ENCODE data around the gene MANBA. TPM values are rescaled to one million over a fixed set of nuclear protein-coding genes. Genes with fewer than 3 reads are reported as not detected.

The MANBA gene
- total RNA-seq, 1 donor from 2014 or later, result 8.0 TPM

DNA sequence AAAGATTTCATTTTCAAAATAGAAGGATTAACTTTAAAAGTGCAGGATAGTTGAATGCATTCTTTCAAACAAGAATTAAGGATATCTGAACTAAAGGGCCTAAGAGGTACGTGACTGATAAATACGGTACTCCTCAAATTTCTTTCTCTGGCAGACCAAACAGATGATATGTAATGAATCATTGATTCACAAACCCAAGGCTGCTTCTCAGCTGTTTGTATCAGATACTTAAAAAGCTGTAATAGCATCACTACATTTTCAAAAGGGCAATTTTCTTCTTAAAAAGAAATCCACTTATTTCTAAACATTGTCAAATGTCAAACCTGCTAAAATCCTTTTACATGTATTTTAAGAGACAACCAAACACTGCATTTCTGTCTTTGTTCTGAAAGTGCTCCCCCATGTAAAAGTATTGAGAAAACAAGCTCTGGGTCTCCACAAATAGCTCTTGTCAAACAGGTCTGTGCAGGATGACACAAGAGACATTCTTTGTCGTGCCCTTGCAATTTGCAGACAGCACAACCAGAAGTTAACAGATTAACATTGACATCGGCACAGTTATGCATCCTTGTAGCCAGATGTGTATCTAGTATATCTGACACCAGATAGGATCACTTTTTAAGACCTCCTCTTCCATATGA, 82.0 kb downstream of the MANBA start:
- no peak for DNase-seq (ENCODE audit: low spot score)
- Mint-ChIP-seq H3K36me3 (ENCODE audit: low read depth) (no peaks in the 10 kb centered on the region), H3K4me1 (ENCODE audit: low read depth) (no peaks in the 10 kb centered on the region), H3K27me3 (ENCODE audit: insufficient read depth) (no peaks in the 10 kb centered on the region), H3K9me3 (no peaks in the 10 kb centered on the region), H3K4me3 (no peak overlapping the region), H3K27ac (no peak overlapping the region)
- intact Hi-C loops (cut with micrococcal nuclease), result no loop called here

GRCh38 chr4:102678107-102678506, 82.7 kb downstream of the MANBA start:
- Mint-ChIP-seq H3K36me3 (ENCODE audit: low read depth) (no peaks in the 10 kb centered on the region), H3K27ac (no peak overlapping the region), H3K4me1 (ENCODE audit: low read depth) (no peaks in the 10 kb centered on the region), H3K4me3 (no peak overlapping the region), H3K27me3 (ENCODE audit: insufficient read depth) (no peaks in the 10 kb centered on the region), H3K9me3 (no peaks in the 10 kb centered on the region)
- intact Hi-C loops (cut with micrococcal nuclease), result no loop called here
- no peak for DNase-seq (ENCODE audit: low spot score)

GRCh38 chr4:102675141-102675540, 85.6 kb downstream of the MANBA start:
- Mint-ChIP-seq H3K4me1 (ENCODE audit: low read depth) (no peaks in the 10 kb centered on the region), H3K9me3 (no peaks in the 10 kb centered on the region), H3K27me3 (ENCODE audit: insufficient read depth) (no peaks in the 10 kb centered on the region), H3K36me3 (ENCODE audit: low read depth) (peaks cover 1% of the 10 kb centered on the region), H3K27ac (no peak overlapping the region), H3K4me3 (no peak overlapping the region)
- intact Hi-C loops (cut with micrococcal nuclease), result no loop called here
- DNase-seq (ENCODE audit: low spot score), result no peak

DNA sequence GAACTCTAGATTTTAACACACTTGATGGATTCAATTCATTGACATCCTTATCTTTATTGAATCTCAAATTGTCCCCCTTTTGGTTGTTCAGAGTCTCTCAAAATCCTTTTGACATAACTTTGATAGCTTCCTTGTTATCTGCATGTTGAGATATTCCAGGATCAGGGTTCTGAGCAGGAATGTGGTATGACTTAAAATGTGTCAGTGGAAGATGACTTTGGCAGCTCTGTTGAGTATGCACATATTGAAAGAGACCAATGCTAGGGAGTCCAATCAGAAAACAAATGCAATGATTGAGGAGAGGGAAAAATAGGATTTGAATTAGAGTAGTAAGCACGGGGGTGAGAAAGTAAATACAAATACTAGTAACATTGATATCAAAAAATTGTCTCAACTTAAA, 93.8 kb downstream of the MANBA start:
- Mint-ChIP-seq H3K27me3 (ENCODE audit: insufficient read depth) (no peaks in the 10 kb centered on the region), H3K4me1 (ENCODE audit: low read depth) (no peaks in the 10 kb centered on the region), H3K27ac (no peak overlapping the region), H3K4me3 (no peak overlapping the region), H3K36me3 (ENCODE audit: low read depth) (peaks cover 17% of the 10 kb centered on the region), H3K9me3 (no peaks in the 10 kb centered on the region)
- intact Hi-C loops (cut with micrococcal nuclease), result no loop called here
- no peak for DNase-seq (ENCODE audit: low spot score)

DNA sequence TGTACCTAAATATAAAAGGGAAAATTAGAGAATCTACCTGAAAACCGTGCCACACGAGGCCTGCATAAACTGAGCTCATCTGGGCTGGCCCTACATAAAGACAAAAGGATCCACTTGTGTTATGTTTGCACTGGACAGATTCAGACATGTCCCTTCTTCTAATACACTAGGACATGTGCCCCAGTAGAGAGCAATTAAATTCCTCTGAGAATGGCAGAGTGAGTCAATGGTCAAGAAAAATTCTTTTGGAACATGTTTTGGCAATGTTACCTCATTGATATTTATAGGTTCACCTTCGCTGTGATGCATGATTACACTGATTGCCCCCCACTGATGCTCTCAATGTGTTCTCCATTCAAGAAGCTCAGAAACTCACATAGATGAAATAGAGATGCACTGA, 95.2 kb downstream of the MANBA start:
- H3K36me3 Mint-ChIP-seq (ENCODE audit: low read depth), result peaks cover 16% of the 10 kb centered on the region
- no peaks in the 10 kb centered on the region for H3K9me3 Mint-ChIP-seq
- intact Hi-C loops (cut with micrococcal nuclease), result no loop called here
- DNase-seq (ENCODE audit: low spot score), result no peak
- no peaks in the 10 kb centered on the region for H3K4me1 Mint-ChIP-seq (ENCODE audit: low read depth)
- no peaks in the 10 kb centered on the region for H3K27me3 Mint-ChIP-seq (ENCODE audit: insufficient read depth)
- H3K4me3 Mint-ChIP-seq, result no peak overlapping the region
- no peak overlapping the region for H3K27ac Mint-ChIP-seq

GRCh38 chr4:102663073-102663472, 97.7 kb downstream of the MANBA start:
- Mint-ChIP-seq H3K27me3 (ENCODE audit: insufficient read depth) (no peaks in the 10 kb centered on the region), H3K36me3 (ENCODE audit: low read depth) (peaks cover 12% of the 10 kb centered on the region), H3K27ac (no peak overlapping the region), H3K4me1 (ENCODE audit: low read depth) (no peaks in the 10 kb centered on the region), H3K9me3 (no peaks in the 10 kb centered on the region), H3K4me3 (no peak overlapping the region)
- intact Hi-C loops (cut with micrococcal nuclease), result no loop called here
- no peak for DNase-seq (ENCODE audit: low spot score)

DNA sequence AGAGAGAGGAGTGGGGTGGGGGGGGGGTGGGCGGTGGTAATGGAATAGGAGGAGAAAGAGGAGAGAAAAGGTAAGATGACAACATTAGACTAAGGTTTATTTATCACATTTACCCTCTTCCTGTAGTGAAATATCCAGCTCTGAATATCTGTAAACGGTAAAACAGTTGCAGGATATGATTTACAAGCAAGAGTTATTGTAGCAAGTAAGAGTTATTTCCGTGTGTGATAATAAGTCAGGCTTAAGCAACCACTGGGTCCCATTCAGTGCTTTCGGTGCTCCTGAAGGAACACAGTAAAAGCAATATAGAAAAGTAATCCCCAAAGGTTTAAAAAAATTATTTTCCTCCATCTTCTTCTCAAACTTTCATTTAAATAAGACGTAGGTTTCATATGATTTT, 103.6 kb downstream of the MANBA start:
- Mint-ChIP-seq H3K36me3 (ENCODE audit: low read depth) (peaks cover 2% of the 10 kb centered on the region), H3K9me3 (no peaks in the 10 kb centered on the region), H3K4me3 (no peak overlapping the region), H3K4me1 (ENCODE audit: low read depth) (no peaks in the 10 kb centered on the region), H3K27ac (no peak overlapping the region), H3K27me3 (ENCODE audit: insufficient read depth) (no peaks in the 10 kb centered on the region)
- DNase-seq (ENCODE audit: low spot score), result no peak
- intact Hi-C loops (cut with micrococcal nuclease), result no loop called here

DNA sequence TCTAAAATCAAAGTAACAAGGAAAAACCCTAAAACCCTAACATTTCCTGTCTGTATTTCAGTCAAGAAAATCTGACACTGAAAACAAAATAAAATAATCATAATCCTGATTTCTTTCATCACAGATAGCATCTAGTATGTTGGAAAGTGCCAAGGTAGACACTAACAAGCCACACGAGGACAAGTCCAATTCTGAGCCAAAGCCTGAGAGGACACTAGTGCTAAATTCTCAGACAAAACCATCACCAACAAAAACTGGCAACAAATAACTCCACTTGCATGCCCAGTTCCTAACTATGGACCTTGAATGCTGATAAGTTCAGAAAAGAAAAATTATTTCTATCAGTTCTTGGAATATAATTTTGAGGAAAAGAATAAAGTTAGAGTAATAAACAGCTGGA, 113.7 kb downstream of the MANBA start:
- intact Hi-C loops (cut with micrococcal nuclease), result no loop called here
- Mint-ChIP-seq H3K4me1 (ENCODE audit: low read depth) (no peaks in the 10 kb centered on the region), H3K27me3 (ENCODE audit: insufficient read depth) (no peaks in the 10 kb centered on the region), H3K36me3 (ENCODE audit: low read depth) (peaks cover 22% of the 10 kb centered on the region), H3K9me3 (no peaks in the 10 kb centered on the region), H3K27ac (no peak overlapping the region), H3K4me3 (no peak overlapping the region)
- no peak for DNase-seq (ENCODE audit: low spot score)

DNA sequence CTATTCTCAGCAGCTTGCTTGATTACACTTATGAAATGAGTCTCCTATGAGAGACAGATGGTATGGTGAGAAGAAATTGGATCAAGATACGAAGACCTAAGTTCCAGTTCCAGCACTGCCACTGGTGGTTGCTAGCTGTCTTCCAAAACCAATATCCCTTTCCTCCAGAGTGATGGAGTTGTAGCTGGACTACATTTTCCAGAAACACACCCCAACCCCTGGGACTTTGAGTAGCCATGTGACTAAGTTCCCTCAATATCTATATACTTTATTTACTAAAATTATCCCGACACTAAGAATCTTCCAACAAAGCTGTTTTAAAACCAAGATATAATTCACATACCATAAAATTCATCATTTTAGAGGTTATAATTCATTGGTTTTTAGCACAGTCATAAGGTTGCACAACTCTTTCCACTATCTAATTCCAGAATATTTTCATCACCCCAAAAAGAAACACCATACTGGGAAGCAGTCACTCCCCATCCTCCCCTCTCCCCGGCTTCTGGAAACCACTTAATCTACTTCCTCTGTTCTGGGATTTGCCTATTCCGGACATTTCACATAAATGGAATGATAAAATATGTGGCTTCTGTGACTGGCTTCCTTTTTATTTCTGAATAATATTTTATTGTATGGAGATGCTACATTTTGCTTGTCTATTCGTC, 118.0 kb downstream of the MANBA start:
- Mint-ChIP-seq H3K36me3 (ENCODE audit: low read depth) (peaks cover 17% of the 10 kb centered on the region), H3K27ac (no peak overlapping the region), H3K4me1 (ENCODE audit: low read depth) (peaks cover 8% of the 10 kb centered on the region), H3K27me3 (ENCODE audit: insufficient read depth) (no peaks in the 10 kb centered on the region), H3K4me3 (no peak overlapping the region), H3K9me3 (no peaks in the 10 kb centered on the region)
- intact Hi-C loops (cut with micrococcal nuclease), result no loop called here
- DNase-seq (ENCODE audit: low spot score), result no peak

DNA sequence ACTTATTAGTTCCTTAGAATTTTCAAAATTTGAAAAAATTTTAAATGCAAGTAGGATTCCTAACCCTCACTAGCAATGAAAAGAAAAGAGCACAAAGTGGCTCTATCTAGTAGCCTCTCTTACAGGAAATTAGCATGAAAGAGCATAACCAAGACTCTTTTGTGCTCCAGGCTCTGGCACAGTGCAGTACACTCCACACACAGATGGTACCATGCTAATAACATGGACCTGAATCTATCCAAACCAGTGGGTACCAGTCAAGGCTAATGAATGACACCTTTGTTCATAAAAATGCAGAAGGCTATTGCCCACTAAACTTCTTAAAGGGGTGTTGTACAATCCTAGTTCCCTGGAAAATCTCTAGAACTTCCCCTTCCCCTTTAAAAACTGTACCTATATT, 119.0 kb downstream of the MANBA start:
- peaks cover 8% of the 10 kb centered on the region for H3K4me1 Mint-ChIP-seq (ENCODE audit: low read depth)
- H3K27me3 Mint-ChIP-seq (ENCODE audit: insufficient read depth), result no peaks in the 10 kb centered on the region
- no peak overlapping the region for H3K4me3 Mint-ChIP-seq
- intact Hi-C loops (cut with micrococcal nuclease), result no loop called here
- H3K9me3 Mint-ChIP-seq, result no peaks in the 10 kb centered on the region
- H3K27ac Mint-ChIP-seq, result no peak overlapping the region
- no peak for DNase-seq (ENCODE audit: low spot score)
- H3K36me3 Mint-ChIP-seq (ENCODE audit: low read depth), result peaks cover 22% of the 10 kb centered on the region

DNA sequence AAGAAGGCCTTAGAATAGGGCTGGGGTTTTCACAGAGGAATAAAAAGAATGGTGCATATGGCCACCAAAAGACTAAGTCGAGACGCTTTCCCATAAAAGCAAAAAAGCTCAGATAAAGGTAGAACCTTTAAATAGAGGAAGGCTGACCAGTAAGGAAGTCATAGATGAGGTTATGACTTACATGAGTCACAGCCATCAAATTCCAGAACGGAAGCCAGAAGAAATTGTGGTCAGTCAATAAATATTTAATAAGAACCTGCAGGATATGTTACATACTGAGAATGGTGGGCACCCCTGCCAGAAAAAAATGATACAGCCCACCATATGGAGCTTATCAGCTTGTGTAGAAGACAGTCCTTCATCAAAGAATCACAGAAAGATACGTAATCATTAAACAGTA, 120.1 kb downstream of the MANBA start:
- H3K27ac Mint-ChIP-seq, result no peak overlapping the region
- no peaks in the 10 kb centered on the region for H3K27me3 Mint-ChIP-seq (ENCODE audit: insufficient read depth)
- no peaks in the 10 kb centered on the region for H3K9me3 Mint-ChIP-seq
- no peak overlapping the region for H3K4me3 Mint-ChIP-seq
- H3K36me3 Mint-ChIP-seq (ENCODE audit: low read depth), result peaks cover 21% of the 10 kb centered on the region
- intact Hi-C loops (cut with micrococcal nuclease), result no loop called here
- peaks cover 8% of the 10 kb centered on the region for H3K4me1 Mint-ChIP-seq (ENCODE audit: low read depth)
- no peak for DNase-seq (ENCODE audit: low spot score)

- Mint-ChIP-seq H3K36me3 (ENCODE audit: low read depth) (peaks cover 22% of the 10 kb centered on the region), H3K4me3 (peak overlapping the region; percentile 79), H3K27ac (peak overlapping the region; percentile 8), H3K27me3 (ENCODE audit: insufficient read depth) (no peaks in the 10 kb centered on the region), H3K4me1 (ENCODE audit: low read depth) (peaks cover 8% of the 10 kb centered on the region), H3K9me3 (no peaks in the 10 kb centered on the region)
- no peak for DNase-seq (ENCODE audit: low spot score)
- intact Hi-C loops (cut with micrococcal nuclease), result no loop called here
Measured at GRCh38 chr4:102639598-102639997, 121.2 kb downstream of the MANBA start.

- intact Hi-C loops (cut with micrococcal nuclease), result no loop called here
Measured at GRCh38 chr4:102638621-102639020, 122.1 kb downstream of the MANBA start.

GRCh38 chr4:102637391-102637790, 123.4 kb downstream of the MANBA start:
- Mint-ChIP-seq H3K9me3 (no peaks in the 10 kb centered on the region), H3K27me3 (ENCODE audit: insufficient read depth) (no peaks in the 10 kb centered on the region)
- intact Hi-C loops (cut with micrococcal nuclease), result no loop called here

More at GRCh38 chr4:102638621-102639020, 122.1 kb downstream of the MANBA start:
- no peaks in the 10 kb centered on the region for H3K9me3 Mint-ChIP-seq
- peaks cover 22% of the 10 kb centered on the region for H3K36me3 Mint-ChIP-seq (ENCODE audit: low read depth)
- no peak overlapping the region for H3K4me3 Mint-ChIP-seq
- H3K27ac Mint-ChIP-seq, result no peak overlapping the region
- H3K27me3 Mint-ChIP-seq (ENCODE audit: insufficient read depth), result no peaks in the 10 kb centered on the region
- no peak for DNase-seq (ENCODE audit: low spot score)
- H3K4me1 Mint-ChIP-seq (ENCODE audit: low read depth), result peaks cover 8% of the 10 kb centered on the region

More at GRCh38 chr4:102637391-102637790, 123.4 kb downstream of the MANBA start:
- H3K4me1 Mint-ChIP-seq (ENCODE audit: low read depth), result peaks cover 8% of the 10 kb centered on the region
- H3K36me3 Mint-ChIP-seq (ENCODE audit: low read depth), result peaks cover 22% of the 10 kb centered on the region
- H3K27ac Mint-ChIP-seq, result no peak overlapping the region
- no peak overlapping the region for H3K4me3 Mint-ChIP-seq
- DNase-seq (ENCODE audit: low spot score), result no peak
